SH-SY5Y (cell line): Measurements from ENCODE around the gene DMBX1.

Experiments used
- GATA2 ChIP-seq: IDR thresholded peaks from 2 replicates; pipeline ENCODE4 v1.6.1; 2011; ENCODE audit warnings: mild to moderate bottlenecking, low read depth, low read length
- GATA3 ChIP-seq: IDR thresholded peaks from 2 replicates; pipeline ENCODE4 v1.6.1; 2011; ENCODE audit warnings: low read depth, mild to moderate bottlenecking, low read length, moderate library complexity

DNA sequence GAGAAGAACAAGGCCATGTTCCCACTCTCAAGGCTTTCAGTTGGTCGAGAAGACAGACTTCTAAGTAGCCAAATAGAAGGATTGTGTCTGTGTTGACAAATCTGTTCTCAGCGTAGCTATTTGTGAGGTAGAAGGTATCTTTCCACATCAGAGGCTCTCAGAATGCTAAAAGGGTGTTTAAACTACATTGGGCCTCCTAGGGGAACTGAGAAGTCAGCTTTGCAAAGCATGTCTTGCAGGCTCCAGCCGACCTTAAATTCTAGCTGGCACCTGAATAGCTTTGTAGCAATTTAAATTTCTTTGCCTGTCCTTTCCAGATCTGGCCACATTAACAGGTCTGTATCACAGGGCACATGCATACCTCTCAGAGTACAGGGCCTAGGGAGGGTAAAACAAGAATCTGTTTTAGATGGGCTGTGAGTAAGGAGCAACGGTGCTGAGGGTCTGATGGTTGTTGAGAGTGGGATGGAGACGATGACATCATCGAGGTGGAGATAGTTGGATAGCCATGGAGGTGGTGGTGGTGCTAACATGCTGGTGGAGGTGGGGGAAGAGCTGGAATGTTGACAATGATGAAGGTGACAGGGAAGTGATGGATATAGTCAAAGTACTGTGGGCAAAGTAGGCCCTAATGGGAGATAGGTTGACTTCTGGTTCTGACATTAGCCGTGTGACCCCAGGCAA, 17.0 kb upstream of the DMBX1 start:
- TF ChIP-seq GATA2 (no peak), GATA3 (no peak)
